Stimulated activated CD4-positive, alpha-beta T cell treated with anti-CD3 and anti-CD28 coated beads, Interleukin-2, amount 100 ng/mL, for 4 hours (primary cell): ENCODE results near the gene OSBP2.
"Not testable (repeated sequence)": the region's sequence is repeated elsewhere in the genome, so short reads cannot be mapped to it uniquely, and the experiment has no call there.

ENCODE experiments used
- DNase-seq: peaks from one replicate; pipeline ENCODE4 v3.0.0-alpha.2; 2020; ENCODE audit warnings: low read depth

Gene OSBP2

GRCh38 chr22:30763815-30764673 lies 69.4 kb downstream of the OSBP2 start:
- DNase-seq: peak; percentile 47

GRCh38 chr22:30767661-30768060 lies 73.0 kb downstream of the OSBP2 start:
- no peak for DNase-seq

GRCh38 chr22:30770716-30771115 lies 76.0 kb downstream of the OSBP2 start:
- DNase-seq: no peak

GRCh38 chr22:30773919-30774318 lies 79.2 kb downstream of the OSBP2 start:
- no peak for DNase-seq

- DNase-seq: no peak
These were observed 79.9 kb downstream of the OSBP2 start for GRCh38 chr22:30774566-30774965.

- DNase-seq: no peak
These were observed 81.8 kb downstream of the OSBP2 start for GRCh38 chr22:30776476-30776875.

GRCh38 chr22:30777146-30777545 lies 82.5 kb downstream of the OSBP2 start:
- not testable (repeated sequence) for DNase-seq

- no peak for DNase-seq
These were observed 82.9 kb downstream of the OSBP2 start for GRCh38 chr22:30777587-30777986.

- DNase-seq: no peak
These were observed 83.6 kb downstream of the OSBP2 start for GRCh38 chr22:30778261-30778660.

- DNase-seq: no peak
These were observed 85.4 kb downstream of the OSBP2 start for GRCh38 chr22:30780026-30780425.

- DNase-seq: no peak
These were observed 86.7 kb downstream of the OSBP2 start for GRCh38 chr22:30781271-30781875.

- DNase-seq: no peak
These were observed 87.9 kb downstream of the OSBP2 start for GRCh38 chr22:30782613-30783012.

GRCh38 chr22:30783021-30783420 lies 88.3 kb downstream of the OSBP2 start:
- no peak for DNase-seq

GRCh38 chr22:30785527-30785926 lies 90.9 kb downstream of the OSBP2 start:
- no peak for DNase-seq

- DNase-seq: no peak
These were observed 95.7 kb downstream of the OSBP2 start for GRCh38 chr22:30790366-30790765.

GRCh38 chr22:30792456-30792855 lies 97.8 kb downstream of the OSBP2 start:
- no peak for DNase-seq

GRCh38 chr22:30795118-30795517 lies 100.4 kb downstream of the OSBP2 start:
- DNase-seq: no peak

GRCh38 chr22:30801695-30802094 lies 107.0 kb downstream of the OSBP2 start:
- no peak for DNase-seq

- peak; percentile 21 for DNase-seq
These were observed 107.8 kb downstream of the OSBP2 start for GRCh38 chr22:30802202-30803166.

- DNase-seq: no peak
These were observed 109.0 kb downstream of the OSBP2 start for GRCh38 chr22:30803679-30804078.

GRCh38 chr22:30804626-30805025 lies 110.0 kb downstream of the OSBP2 start:
- DNase-seq: no peak

GRCh38 chr22:30806391-30806861 lies 111.8 kb downstream of the OSBP2 start:
- no peak for DNase-seq
